ENCODE results near the gene GATA5.

The GATA5 gene

GRCh38 chr20:62453186-62453808 lies 22.5 kb downstream of the GATA5 start:
- no peak for DNase-seq (ENCODE audit: low spot score)

DNA sequence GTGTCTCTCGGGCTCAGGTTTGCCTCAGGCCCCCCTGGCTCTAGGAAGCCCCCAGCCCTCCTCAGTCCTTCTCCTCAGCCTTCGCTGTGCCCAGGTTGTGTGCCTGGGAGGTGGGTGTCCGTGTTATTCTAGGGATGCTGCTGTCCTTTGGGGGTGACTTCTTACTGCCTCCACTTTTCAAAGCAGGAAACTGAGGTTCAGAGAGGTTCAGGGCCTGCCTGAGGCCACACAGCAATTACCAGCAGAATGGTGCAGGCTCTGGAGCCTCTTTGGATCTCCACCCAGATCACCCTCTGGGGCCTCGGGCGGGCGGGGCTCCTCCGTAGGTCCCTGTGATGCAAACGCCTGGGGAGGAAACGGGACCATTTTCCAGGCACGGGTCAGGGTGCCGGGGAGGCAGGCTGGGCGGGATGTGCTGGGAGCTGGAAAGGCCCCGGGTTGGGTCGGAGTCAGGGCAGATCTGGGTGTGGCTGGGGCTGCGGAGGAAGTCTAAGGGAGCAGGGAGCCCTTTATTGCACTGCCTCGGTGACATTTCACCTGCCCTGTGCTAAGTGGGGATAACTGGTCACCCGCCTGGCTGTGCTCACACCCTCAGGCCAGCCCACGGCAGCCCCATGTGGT lies 23.2 kb downstream of the GATA5 start:
- DNase-seq (ENCODE audit: low spot score): no peak

DNA sequence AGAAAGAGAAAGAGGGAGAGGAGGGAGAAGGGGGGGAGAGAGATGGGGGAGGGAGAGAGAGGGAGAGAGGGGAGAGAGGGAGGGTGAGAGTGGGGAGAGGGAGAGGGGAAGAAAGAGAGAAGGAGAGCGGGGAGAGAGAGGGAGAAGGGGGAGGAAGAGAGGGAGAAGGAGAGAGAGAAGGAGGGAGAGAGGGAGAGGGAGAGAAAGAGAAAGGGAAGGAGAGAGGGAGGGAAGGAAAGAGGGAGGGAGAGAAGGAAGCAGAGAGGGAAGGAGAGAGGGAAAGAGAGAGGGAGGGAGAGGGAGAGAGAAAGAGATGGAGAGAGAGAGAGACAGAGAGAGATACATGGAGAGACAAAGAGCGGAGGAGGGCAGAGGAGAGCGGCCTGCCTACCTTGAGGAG lies 23.8 kb downstream of the GATA5 start:
- DNase-seq (ENCODE audit: low spot score): no peak

DNA sequence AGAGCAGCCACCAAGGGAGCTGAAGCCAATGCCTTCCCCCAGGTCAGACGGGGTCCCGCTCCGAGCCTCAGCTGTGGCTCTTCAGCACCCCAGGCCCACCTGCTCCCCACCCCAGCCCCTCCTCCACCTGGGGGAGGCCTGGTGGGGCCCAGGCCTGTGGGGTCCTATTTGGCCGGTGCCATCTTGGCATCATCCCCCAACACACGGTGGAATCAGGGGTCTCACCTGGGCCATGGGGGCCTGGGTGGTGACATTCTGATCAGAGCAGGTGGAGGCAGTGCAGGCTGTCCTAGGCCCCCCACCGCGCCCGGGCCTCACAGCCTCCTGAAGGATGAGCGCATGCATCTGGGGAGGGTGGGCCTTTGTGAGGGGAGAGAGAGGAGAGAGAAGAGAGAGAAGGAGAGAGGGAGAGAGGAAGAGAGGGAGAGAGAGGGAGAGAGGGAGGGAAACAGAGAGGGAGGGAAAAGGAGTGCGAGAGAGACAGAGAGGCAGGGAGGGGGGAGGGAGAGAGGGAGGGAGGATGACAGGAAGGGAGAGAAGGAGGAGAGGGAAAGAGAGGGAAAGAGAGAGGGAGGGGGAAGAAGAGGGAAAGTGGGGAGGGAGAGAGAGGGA lies 24.5 kb downstream of the GATA5 start:
- DNase-seq (ENCODE audit: low spot score): no peak

GRCh38 chr20:62449951-62450691 lies 25.7 kb downstream of the GATA5 start:
- DNase-seq (ENCODE audit: low spot score): no peak

DNA sequence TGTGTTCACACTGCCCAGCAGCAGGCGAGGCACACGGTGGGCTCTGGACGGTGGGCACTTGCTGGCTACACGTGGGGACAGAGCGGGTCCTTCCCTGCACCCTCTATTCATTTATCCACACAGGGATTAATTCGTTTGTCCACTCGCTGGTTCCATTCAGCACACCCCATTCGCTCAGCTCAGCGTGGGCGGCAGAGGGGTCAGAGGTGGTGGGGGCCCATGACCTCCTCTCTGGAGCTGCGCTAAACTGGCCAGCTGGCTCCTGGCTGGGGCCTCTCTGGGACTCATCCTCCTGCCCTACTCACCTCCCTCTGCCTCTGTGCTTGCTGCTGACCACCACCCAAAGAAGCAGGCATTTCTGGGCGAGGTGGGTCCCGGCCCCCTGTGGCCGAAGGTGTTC lies 27.0 kb downstream of the GATA5 start:
- DNase-seq (ENCODE audit: low spot score): no peak

- DNase-seq (ENCODE audit: low spot score): no peak
Observed at GRCh38 chr20:62448038-62448437, 27.8 kb downstream of the GATA5 start.

- DNase-seq (ENCODE audit: low spot score): no peak
Observed at GRCh38 chr20:62446888-62447869, 28.6 kb downstream of the GATA5 start.

GRCh38 chr20:62446481-62446880 lies 29.3 kb downstream of the GATA5 start:
- DNase-seq (ENCODE audit: low spot score): no peak

DNA sequence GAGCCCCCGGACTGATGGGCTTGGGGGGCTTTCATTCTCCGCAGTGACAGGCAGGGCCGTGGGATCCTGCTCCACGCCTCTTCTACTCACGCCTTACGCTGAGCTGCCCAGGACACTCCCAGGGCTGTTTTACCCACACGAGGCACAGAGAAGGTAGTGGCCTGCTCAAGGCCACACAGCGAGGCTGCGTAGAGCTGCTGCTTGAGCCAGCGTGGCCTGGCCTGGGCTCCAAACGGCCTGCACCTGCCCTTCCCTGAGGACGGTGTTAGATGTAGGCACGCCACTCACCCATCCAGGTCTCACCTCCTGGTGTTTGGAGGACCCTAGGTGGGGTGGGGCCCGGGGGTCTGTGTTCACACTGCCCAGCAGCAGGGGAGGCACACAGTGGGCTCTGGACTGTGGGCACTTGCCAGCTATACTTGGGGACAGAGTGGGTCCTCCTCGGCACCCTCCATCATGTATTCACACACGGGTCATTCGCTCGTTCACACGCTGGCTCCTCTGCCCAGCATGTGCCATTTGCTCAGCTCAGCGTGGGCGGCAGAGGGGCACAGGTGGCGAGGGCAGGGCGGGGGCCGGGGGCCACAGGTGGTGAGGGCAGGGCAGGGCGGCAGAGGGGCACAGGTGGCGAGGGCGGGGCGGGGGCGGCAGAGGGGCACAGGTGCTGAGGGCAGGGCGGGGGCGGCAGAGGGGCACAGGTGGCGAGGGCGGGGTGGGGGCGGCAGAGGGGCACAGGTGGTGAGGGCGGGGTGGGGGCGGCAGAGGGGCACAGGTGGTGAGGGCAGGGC lies 30.0 kb downstream of the GATA5 start:
- no peak for DNase-seq (ENCODE audit: low spot score)

GRCh38 chr20:62444286-62444685 lies 31.5 kb downstream of the GATA5 start:
- DNase-seq (ENCODE audit: low spot score): no peak

- DNase-seq (ENCODE audit: low spot score): no peak
Observed at GRCh38 chr20:62441987-62442539, 33.7 kb downstream of the GATA5 start.

GRCh38 chr20:62439218-62439617 lies 36.6 kb downstream of the GATA5 start:
- no peak for DNase-seq (ENCODE audit: low spot score)

DNA sequence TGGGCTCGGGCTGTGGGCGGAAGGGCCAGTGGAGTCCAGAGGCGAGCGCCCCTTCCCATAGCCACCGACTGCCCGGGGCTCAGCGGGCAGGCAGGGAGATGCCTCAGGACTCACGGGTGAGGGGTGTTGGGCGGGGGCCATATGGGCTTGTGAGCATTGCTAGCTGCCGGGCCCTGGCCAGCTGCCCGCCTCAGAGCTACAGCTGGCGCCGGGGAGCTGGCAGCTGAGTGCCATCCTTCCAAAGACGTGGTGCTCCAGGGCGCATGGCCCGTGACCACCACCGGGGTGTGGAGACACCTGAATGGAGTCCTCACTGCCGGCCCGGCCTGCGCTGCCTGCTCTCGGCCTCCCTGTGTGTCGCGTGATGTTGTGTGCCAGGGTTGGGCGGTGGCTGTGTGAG lies 37.9 kb downstream of the GATA5 start:
- no peak for DNase-seq (ENCODE audit: low spot score)

DNA sequence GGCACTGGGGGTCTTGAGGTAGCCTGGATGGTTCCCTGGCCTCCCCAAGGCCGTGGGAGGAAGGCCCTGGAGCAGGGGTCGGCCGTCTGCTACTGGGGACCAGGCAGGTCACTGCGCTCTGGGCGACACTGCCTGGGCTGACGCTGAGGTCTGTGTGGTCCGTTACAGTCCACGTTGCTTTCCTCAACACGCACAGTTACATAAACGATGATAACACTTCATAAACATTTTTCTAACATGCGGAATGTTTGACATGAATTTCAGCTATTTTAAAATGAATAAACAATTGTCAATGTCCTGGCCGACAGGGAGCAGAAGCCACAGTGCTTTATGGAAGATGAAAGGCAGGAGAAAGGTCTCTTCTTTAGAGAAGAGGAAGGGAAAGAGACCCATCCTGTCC lies 38.3 kb downstream of the GATA5 start:
- no peak for DNase-seq (ENCODE audit: low spot score)

DNA sequence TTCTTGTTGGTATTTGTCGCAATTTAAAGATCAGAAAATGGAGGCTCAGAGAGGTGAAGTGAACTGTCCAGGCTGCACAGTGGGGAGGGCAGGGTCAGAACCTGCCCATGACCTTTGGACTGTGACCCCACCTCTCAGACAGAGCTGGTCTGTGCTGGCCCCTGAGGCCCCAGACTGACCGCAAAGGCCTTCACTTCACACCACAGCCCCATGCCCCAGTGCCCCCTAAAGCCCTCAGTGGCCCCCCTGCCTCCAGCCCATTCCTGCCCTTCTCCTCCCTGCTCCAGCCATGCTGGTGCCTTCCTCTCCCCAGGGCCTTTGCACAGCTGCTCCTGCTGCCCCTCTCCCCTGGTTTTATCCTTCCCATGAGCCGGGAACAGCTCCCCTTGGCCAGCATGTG lies 39.1 kb downstream of the GATA5 start:
- DNase-seq (ENCODE audit: low spot score): no peak

DNA sequence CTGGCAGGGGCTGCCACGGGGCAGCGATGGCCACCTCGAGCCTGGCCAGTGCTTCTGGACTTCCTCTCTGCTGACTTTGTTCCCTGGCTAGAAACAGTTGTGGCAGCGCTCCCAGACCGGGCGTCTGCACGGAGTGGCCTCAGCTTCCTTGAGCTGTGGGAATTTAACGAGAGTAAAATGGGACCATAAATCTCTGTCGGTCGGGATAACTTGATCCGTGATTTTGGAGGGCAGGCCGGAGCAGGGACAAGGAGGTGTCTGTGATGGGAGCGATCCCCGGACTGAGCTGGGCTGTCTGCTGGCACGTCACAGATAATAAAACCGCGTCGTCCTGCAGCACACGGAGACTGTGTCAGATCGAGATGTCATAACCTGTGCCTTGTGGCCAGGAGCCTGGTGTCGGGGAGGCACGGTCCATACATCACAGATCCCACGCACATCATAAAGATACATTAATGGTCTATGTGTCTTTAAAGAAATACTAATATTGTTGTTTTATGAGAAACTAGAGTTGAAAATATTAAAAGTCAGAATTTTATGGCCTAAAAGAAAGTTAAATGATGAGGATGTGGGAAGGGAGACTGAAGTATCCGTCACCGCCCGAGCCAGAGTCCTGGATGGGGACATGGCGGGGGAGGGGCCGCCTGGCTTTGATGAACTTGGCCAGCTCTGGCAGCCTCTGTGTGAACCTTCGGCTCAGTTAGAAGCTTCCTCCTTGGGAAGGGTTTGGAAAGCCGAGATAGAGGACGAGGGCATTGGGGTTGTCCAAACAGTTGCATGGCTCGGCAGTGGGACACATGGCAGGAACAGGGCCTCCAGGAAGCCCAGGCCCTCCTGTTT lies 41.9 kb downstream of the GATA5 start:
- no peak for DNase-seq (ENCODE audit: low spot score)

DNA sequence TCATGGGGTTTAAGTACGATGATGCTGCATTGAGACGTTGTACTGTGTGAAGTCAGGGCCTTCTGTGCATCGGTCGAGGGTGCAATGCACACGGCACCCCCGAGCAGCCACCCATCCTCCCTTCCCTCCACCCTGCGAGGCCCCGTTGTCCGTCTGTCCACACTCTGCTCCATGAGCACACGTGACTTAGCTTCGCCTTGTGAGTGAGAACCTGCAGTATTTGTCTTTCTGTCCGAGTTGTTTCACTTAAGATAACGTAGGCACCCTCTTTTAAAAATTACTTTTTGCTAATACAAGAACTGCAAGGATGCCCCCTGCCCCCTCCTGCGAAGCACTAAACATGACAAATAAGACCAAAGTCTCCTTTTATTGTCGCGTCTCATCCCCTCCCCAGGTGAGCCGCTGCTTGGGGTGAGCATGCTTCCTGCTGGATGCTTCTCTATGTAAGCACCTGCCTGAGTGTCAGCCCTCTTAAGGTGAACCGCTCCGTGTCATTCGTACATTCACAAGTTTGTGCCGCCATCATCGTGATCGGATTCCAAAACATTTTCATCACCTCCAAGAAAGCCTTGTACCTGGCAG lies 44.8 kb downstream of the GATA5 start:
- DNase-seq (ENCODE audit: low spot score): no peak

DNA sequence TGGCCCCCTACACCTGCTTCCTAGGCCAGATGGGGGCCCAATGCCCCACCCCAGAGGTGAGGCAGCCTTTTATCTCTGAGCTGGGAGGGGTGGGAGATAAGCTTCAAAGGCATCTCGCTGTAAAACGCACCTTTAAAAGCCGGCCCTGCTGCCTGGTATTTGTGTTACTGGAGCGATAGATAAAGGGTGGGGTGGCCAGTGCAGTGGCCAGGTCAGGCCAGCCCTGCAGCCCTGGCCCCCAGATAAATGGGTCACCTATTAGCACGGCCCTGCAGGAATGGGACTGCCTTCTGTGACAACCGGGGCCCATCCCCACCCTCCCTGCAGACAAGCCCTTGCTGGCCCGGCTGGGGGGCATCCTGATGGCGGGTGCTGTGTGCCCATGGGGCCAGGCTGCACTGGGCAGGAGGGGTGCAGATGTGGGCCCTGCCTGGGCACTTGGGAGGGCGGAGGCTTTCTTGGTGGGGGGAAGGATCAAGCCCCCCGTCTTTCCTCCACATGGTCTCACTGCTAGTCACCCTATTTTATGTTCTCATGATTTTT lies 45.4 kb downstream of the GATA5 start:
- DNase-seq (ENCODE audit: low spot score): no peak
